Renal cortex interstitium (tissue), 11 donors: ENCODE data around the gene TMEM222. TPM values are rescaled to one million over a fixed set of nuclear protein-coding genes. Genes with fewer than 3 reads are reported as not detected.

Source experiments
- DNase-seq, 11 donors: peaks; one replicate each; pipeline ENCODE4 v3.0.0-alpha.2; 2013; ENCODE audit warnings: low read depth in 9 of 11, low spot score in 4 of 11; ENCODE audit errors: extremely low read depth in 1 of 11
- polyA plus RNA-seq, 3 donors: library from polyadenylated mRNA; unstranded; fragments of 120-200 nt; gene quantifications; one replicate each; pipeline ENCODE4 v1.2.1, GENCODE V29; 2013; ENCODE audit not compliant: insufficient read length in 3 of 3

TMEM222 gene
- polyA plus RNA-seq, 3 donors, result 37.7 to 44.6 (median 41.6) TPM

- DNase-seq, result peak in 8 of 11 donors; percentile 73 to 83 (median 80)
Observed at GRCh38 chr1:27365372-27366112, 43.6 kb downstream of the TMEM222 start.

GRCh38 chr1:27366113-27366410, 44.1 kb downstream of the TMEM222 start:
- DNase-seq, result peak in 6 of 11 donors; percentile 57 to 73 (median 66)

- DNase-seq, result peak in 5 of 11 donors; percentile 55 to 70 (median 61)
Observed at GRCh38 chr1:27366411-27367159, 44.6 kb downstream of the TMEM222 start, which contains the start of gene MAP3K6. TSS of gene MAP3K6 (minus strand) at chr1:27366961. CDS start at chr1:27366597, 364 bp downstream.

GRCh38 chr1:27367160-27367650, 45.2 kb downstream of the TMEM222 start:
- DNase-seq, result no peak

- DNase-seq, result no peak
Observed at GRCh38 chr1:27368869-27369582, 47.1 kb downstream of the TMEM222 start.

GRCh38 chr1:27372022-27372807, 50.3 kb downstream of the TMEM222 start:
- DNase-seq, result peak in 2 of 11 donors; percentile 51 to 54

GRCh38 chr1:27372808-27373690, 51.1 kb downstream of the TMEM222 start:
- no peak for DNase-seq

GRCh38 chr1:27374362-27375086, 52.6 kb downstream of the TMEM222 start, which contains the start of gene FCN3:
TSS of gene FCN3 (minus strand) at chr1:27374824. CDS start at chr1:27374818, 6 bp downstream.
- no peak for DNase-seq

- no peak for DNase-seq
Observed at GRCh38 chr1:27377760-27378495, 56.0 kb downstream of the TMEM222 start.

- no peak for DNase-seq
Observed at GRCh38 chr1:27379564-27380122, 57.7 kb downstream of the TMEM222 start.

GRCh38 chr1:27380224-27380623, 58.3 kb downstream of the TMEM222 start:
- no peak for DNase-seq

GRCh38 chr1:27380766-27381733, 59.1 kb downstream of the TMEM222 start:
- DNase-seq, result no peak

- no peak for DNase-seq
Observed at GRCh38 chr1:27381969-27382762, 60.2 kb downstream of the TMEM222 start.

GRCh38 chr1:27383039-27383605, 61.2 kb downstream of the TMEM222 start, which contains the start of gene CD164L2:
TSS of gene CD164L2 (minus strand) at chr1:27383333. CDS start at chr1:27383239, 94 bp downstream.
- no peak for DNase-seq
